ENCODE measurements around the gene ABHD17B.
"Not testable (repeated sequence)": the region's sequence is repeated elsewhere in the genome, so short reads cannot be mapped to it uniquely, and the experiment has no call there.

ABHD17B gene

GRCh38 chr9:71908825-71909224 lies 2.2 kb downstream of the ABHD17B start:
- in situ Hi-C loops (cut with HindIII; ENCODE audit: low sequenced_read_pairs) = no loop called here
- DNase-seq (ENCODE audit: low read depth, low spot score) = no peak
- no peak for TF ChIP-seq CTCF (IDR thresholded peaks at IDR 0.05; ENCODE audit: low read depth, low read length)
- H3K4me3 ChIP-seq (ENCODE audit: low read depth, low read length) = peak overlapping the region; percentile 71

DNA sequence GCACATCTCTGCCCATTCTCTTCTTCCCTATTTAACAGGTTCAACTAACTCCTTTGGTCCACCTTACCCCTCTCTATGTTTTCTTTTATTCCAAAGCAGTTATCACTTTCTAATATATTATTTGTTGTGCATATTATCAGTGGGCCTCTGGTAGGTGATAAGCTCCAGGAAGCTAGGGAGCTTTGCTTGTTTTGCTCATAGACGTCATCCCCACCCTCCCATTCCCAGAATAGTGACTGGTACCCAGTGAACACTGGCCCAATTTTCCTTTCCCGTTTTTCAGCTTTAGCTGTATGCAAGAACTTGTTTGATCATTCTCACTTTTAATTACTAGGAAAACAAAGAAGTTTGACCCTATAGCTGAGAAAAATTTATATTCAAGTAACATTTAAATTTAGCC lies 6.9 kb downstream of the ABHD17B start:
- in situ Hi-C loops (cut with HindIII; ENCODE audit: low sequenced_read_pairs) = no loop called here
- no peak for TF ChIP-seq CTCF (IDR thresholded peaks at IDR 0.05; ENCODE audit: low read depth, low read length)
- H3K4me3 ChIP-seq (ENCODE audit: low read depth, low read length) = no peak overlapping the region
- DNase-seq (ENCODE audit: low read depth, low spot score) = no peak

- no peak for DNase-seq (ENCODE audit: low read depth, low spot score)
- TF ChIP-seq CTCF (IDR thresholded peaks at IDR 0.05; ENCODE audit: low read depth, low read length) = peak; percentile 5
- in situ Hi-C loops (cut with HindIII; ENCODE audit: low sequenced_read_pairs) = no loop called here
Measured at GRCh38 chr9:71901695-71902597, 9.0 kb downstream of the ABHD17B start.

DNA sequence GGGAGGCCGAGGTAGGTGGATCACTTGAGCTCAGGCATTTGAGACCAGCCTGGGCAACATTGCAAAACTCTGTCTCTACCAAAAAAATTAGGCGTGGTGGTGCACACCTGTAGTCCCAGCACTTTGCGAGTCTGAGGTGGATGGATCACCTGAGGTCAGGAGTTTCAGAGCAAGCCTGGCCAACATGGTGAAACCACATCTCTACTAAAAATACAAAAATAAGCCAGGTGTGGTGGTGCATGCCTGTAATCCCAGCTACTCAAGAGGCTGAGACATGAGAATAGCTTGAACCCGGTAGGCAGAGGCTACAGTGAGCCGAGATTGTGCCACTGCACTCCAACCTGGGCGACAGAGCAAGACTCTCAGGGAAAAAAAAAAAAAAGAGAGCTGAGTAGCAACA lies 12.2 kb downstream of the ABHD17B start:
- in situ Hi-C loops (cut with HindIII; ENCODE audit: low sequenced_read_pairs); DNase-seq (ENCODE audit: low read depth, low spot score); H3K4me3 ChIP-seq (ENCODE audit: low read depth, low read length): not testable (repeated sequence)

More at GRCh38 chr9:71901695-71902597, 9.0 kb downstream of the ABHD17B start:
- no peak overlapping the region for H3K4me3 ChIP-seq (ENCODE audit: low read depth, low read length)

DNA sequence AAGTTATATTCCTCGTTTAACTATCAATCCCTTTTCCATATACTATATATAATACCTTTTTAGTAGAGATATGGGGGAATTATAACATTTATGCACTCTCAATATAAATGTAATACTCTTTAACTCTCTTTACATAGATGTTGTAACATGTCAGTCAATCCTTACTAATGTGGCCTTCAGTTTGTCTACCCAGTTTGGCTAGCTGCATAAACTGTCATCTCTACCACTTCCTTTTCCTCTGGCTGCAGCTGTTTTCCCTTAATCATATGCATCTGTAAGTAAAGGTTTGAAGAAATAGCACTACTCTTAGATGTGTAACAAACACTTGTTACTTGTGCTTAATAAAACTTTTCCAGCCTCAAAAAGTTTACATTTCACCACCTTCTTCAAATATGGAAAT lies 13.4 kb downstream of the ABHD17B start:
- no peak for TF ChIP-seq CTCF (IDR thresholded peaks at IDR 0.05; ENCODE audit: low read depth, low read length)
- H3K4me3 ChIP-seq (ENCODE audit: low read depth, low read length) = no peak overlapping the region
- in situ Hi-C loops (cut with HindIII; ENCODE audit: low sequenced_read_pairs) = no loop called here
- DNase-seq (ENCODE audit: low read depth, low spot score) = no peak

- DNase-seq (ENCODE audit: low read depth, low spot score) = no peak
- in situ Hi-C loops (cut with HindIII; ENCODE audit: low sequenced_read_pairs) = no loop called here
- H3K4me3 ChIP-seq (ENCODE audit: low read depth, low read length) = no peak overlapping the region
- TF ChIP-seq CTCF (IDR thresholded peaks at IDR 0.05; ENCODE audit: low read depth, low read length) = no peak
Measured at GRCh38 chr9:71896761-71897160, 14.2 kb downstream of the ABHD17B start.

DNA sequence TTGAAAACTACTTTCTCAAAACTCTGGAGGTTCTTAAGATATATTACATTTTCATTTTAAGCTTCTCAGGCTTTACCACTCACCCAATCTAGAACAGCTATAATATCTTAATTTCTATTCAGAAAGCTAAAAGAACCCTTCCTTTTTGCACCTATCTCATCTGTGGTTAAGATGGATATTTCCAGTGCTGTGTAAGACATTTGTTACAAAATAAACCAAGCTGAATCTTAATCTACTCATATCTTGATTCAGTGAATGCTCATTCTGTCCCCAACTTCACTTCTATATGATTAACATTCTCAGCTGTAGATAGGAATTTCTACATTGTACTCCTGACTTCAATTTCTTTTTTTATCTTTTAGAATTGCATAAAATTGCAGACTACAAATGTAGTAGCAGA lies 15.0 kb downstream of the ABHD17B start:
- no peak for DNase-seq (ENCODE audit: low read depth, low spot score)
- in situ Hi-C loops (cut with HindIII; ENCODE audit: low sequenced_read_pairs) = no loop called here
- H3K4me3 ChIP-seq (ENCODE audit: low read depth, low read length) = no peak overlapping the region
- TF ChIP-seq CTCF (IDR thresholded peaks at IDR 0.05; ENCODE audit: low read depth, low read length) = no peak
